Hypothalamus (tissue), 51 donors: Measurements from ENCODE around the gene KLHDC8B.

Experiments
- DNase-seq, 51 donors: peaks; one replicate each; lab custom pipeline; 2025; lab: John Stamatoyannopoulos, UW

Gene KLHDC8B

GRCh38 chr3:49158103-49158709 lies 13.2 kb upstream of the KLHDC8B start:
- DNase-seq: peak in 8 of 51 donors; percentile 5 to 17 (median 8)

- no peak for DNase-seq
Measured at GRCh38 chr3:49158792-49159191, 12.6 kb upstream of the KLHDC8B start.

GRCh38 chr3:49161197-49161596 lies 10.2 kb upstream of the KLHDC8B start:
- DNase-seq: no peak

GRCh38 chr3:49161808-49162530 lies 9.4 kb upstream of the KLHDC8B start:
- peak in 1 of 51 donors; percentile 2 for DNase-seq

GRCh38 chr3:49162751-49163419 lies 8.5 kb upstream of the KLHDC8B start:
- no peak for DNase-seq

GRCh38 chr3:49163609-49164008 lies 7.8 kb upstream of the KLHDC8B start:
- DNase-seq: no peak

GRCh38 chr3:49164983-49165720 lies 6.2 kb upstream of the KLHDC8B start:
- peak in 1 of 51 donors; percentile 17 for DNase-seq

- peak in 50 of 51 donors; percentile 2 to 73 (median 46) for DNase-seq
Measured at GRCh38 chr3:49165771-49166751, 5.3 kb upstream of the KLHDC8B start, which contains the start of gene CCDC71. Gene CCDC71 (minus strand): TSS chr3:49166331. CDS start chr3:49164208, 2,123 bp downstream.

- DNase-seq: no peak
Measured at GRCh38 chr3:49166752-49167556, 4.4 kb upstream of the KLHDC8B start.

GRCh38 chr3:49170744-49171118 lies 667 bp upstream of the KLHDC8B start:
- no peak for DNase-seq

GRCh38 chr3:49171775-49172500 lies 540 bp downstream of the KLHDC8B start:
- peak in 1 of 51 donors; percentile 25 for DNase-seq

GRCh38 chr3:49172551-49173041 lies 1.2 kb downstream of the KLHDC8B start:
- peak in 3 of 51 donors; percentile 6 to 10 (median 10) for DNase-seq

GRCh38 chr3:49173116-49173791 lies 1.9 kb downstream of the KLHDC8B start:
- peak in 2 of 51 donors; percentile 8 to 10 for DNase-seq

- peak in 5 of 51 donors; percentile 11 to 48 (median 13) for DNase-seq
Measured at GRCh38 chr3:49173792-49174170, 2.4 kb downstream of the KLHDC8B start.

GRCh38 chr3:49174397-49174985 lies 3.1 kb downstream of the KLHDC8B start:
- DNase-seq: peak in 1 of 51 donors; percentile 15

GRCh38 chr3:49175530-49175929 lies 4.1 kb downstream of the KLHDC8B start:
- no peak for DNase-seq

- DNase-seq: no peak
Measured at GRCh38 chr3:49177073-49177472, 5.7 kb downstream of the KLHDC8B start.
